ENCODE data around the gene CBY2. TPM values are rescaled to one million over a fixed set of nuclear protein-coding genes. Genes with fewer than 3 reads are reported as not detected.

Gene CBY2
- total and polyA plus RNA-seq, 2 of the 4 experiments (the other 2 are of a cell fraction) = not detected

GRCh38 chr13:45654633-45655349 lies 47.3 kb upstream of the CBY2 start:
- H3K79me1 ChIP-seq (ENCODE audit: low read depth in 1 of 2, low read length in 2 of 2) = no peaks in the 10 kb centered on the region
- TF ChIP-seq POLR2A (IDR thresholded peaks at IDR 0.05; ENCODE audit: low read depth, low read length) = no peak
- TF ChIP-seq RCOR1 (IDR thresholded peaks at IDR 0.05; ENCODE audit: insufficient replicate concordance, low read length) = no peak
- no peak for TF ChIP-seq SMC3 (IDR thresholded peaks at IDR 0.05; ENCODE audit: low read depth, low read length)
- TF ChIP-seq CEBPB (IDR thresholded peaks at IDR 0.05; ENCODE audit: low read depth, low read length) = no peak
- TF ChIP-seq MAFK (IDR thresholded peaks at IDR 0.05; ENCODE audit: low read depth, low read length) = no peak
- TF ChIP-seq CHD1 (IDR thresholded peaks at IDR 0.05; ENCODE audit: low read depth, low read length) = no peak
- TF ChIP-seq RAD21 (IDR thresholded peaks at IDR 0.05; ENCODE audit: low read length) = no peak
- no peak for TF ChIP-seq MXI1 (IDR thresholded peaks at IDR 0.05; ENCODE audit: borderline replicate concordance, low read depth, low read length)
- TF ChIP-seq FOS (IDR thresholded peaks at IDR 0.05; ENCODE audit: low read depth, low read length) = no peak
- TF ChIP-seq ELK1 (IDR thresholded peaks at IDR 0.05; ENCODE audit: borderline replicate concordance, low read depth, low read length) = no peak
- no peak for TF ChIP-seq CTCF (conservative IDR thresholded peaks at IDR 0.05; ENCODE audit: low read depth, low read length)
- TF ChIP-seq MAZ (IDR thresholded peaks at IDR 0.05; ENCODE audit: borderline replicate concordance, low read depth, low read length) = no peak
- TF ChIP-seq RFX5 (IDR thresholded peaks at IDR 0.05; ENCODE audit: low read depth, low read length) = no peak
- no peak for TF ChIP-seq NFE2L2 (IDR thresholded peaks at IDR 0.05; ENCODE audit: low read depth, low read length)
- no peak for TF ChIP-seq BHLHE40 (IDR thresholded peaks at IDR 0.05; ENCODE audit: low read depth, low read length)
- TF ChIP-seq USF2 (IDR thresholded peaks at IDR 0.05; ENCODE audit: low read depth, low read length) = no peak
- no peaks in the 10 kb centered on the region for H3K36me3 ChIP-seq (ENCODE audit: control insufficient read depth, insufficient read depth, low read length)
- no peak overlapping the region for H2AK5ac ChIP-seq (ENCODE audit: low read depth, low read length)
- H3K9me1 ChIP-seq (ENCODE audit: insufficient read depth, low read length) = no peaks in the 10 kb centered on the region
- no TSS peak for BruUV-seq (replicated peaks)
- H4K20me1 ChIP-seq (ENCODE audit: insufficient read depth, low read length) = no peaks in the 10 kb centered on the region
- H3K23ac ChIP-seq (ENCODE audit: low read depth, low read length) = no peak overlapping the region
- DNase-seq (no peak), ATAC-seq (ENCODE audit: low read depth) (no peak)
- H3K4ac ChIP-seq (ENCODE audit: low read depth, low read length) = no peak overlapping the region
- dilution Hi-C loops (cut with HindIII; ENCODE audit: low sequenced_read_pairs, unreplicated experiment) (no loop called here), in situ Hi-C loops (cut with MboI; ENCODE audit: low sequenced_read_pairs) (no loop called here), intact Hi-C loops (cut with micrococcal nuclease) (no loop called here)
- no peak overlapping the region for H3K4me3 ChIP-seq (ENCODE audit: insufficient read depth, low read depth, low read length)
- H3K4me1 ChIP-seq (ENCODE audit: control insufficient read depth, insufficient read depth, low read length) = no peaks in the 10 kb centered on the region
- no peaks in the 10 kb centered on the region for H3K9me3 ChIP-seq (ENCODE audit: control insufficient read depth, insufficient read depth, low read length)
- no peak overlapping the region for H2BK15ac ChIP-seq (ENCODE audit: low read depth, low read length)
- H3K18ac ChIP-seq (ENCODE audit: low read depth, low read length) = no peak overlapping the region
- ChIA-PET POLR2A (ENCODE audit: unreplicated experiment) (no interaction called here), CTCF (no interaction called here)
- H3K27ac ChIP-seq (ENCODE audit: insufficient read depth, low read length) = no peak overlapping the region
- no peak overlapping the region for H2BK5ac ChIP-seq (ENCODE audit: low read depth, low read length, poor library complexity, severe bottlenecking)
- H2BK120ac ChIP-seq (ENCODE audit: low read depth, low read length) = no peak overlapping the region
- no peak overlapping the region for H4K5ac ChIP-seq (ENCODE audit: low read depth, low read length)
- no peak overlapping the region for H4K91ac ChIP-seq (ENCODE audit: insufficient read depth, low read depth, low read length)
- no peak overlapping the region for H3K14ac ChIP-seq (replicated peaks; ENCODE audit: low read depth, low read length)
- H2BK20ac ChIP-seq (ENCODE audit: low read depth, low read length) = no peak overlapping the region
- no peak overlapping the region for H2AFZ ChIP-seq (replicated peaks; ENCODE audit: low read length, poor library complexity)
- no peak overlapping the region for H2AK9ac ChIP-seq (replicated peaks; ENCODE audit: low read depth, low read length, poor library complexity)
- no peak overlapping the region for H3K4me2 ChIP-seq (ENCODE audit: low read depth, low read length)
- WGBS, 2 experiments (ENCODE audit: extremely low coverage in 2 of 2, insufficient read length in 1 of 2) = 50% methylated on average over 1 of the region's 5 CpGs; no CpG with 5 or more reads in 1 of the 2 experiments
- H3K27me3 ChIP-seq (ENCODE audit: control insufficient read depth, insufficient read depth, low read length) = no peaks in the 10 kb centered on the region
- no peak overlapping the region for H3K9ac ChIP-seq (ENCODE audit: low read depth, low read length)
- no peak overlapping the region for H3K56ac ChIP-seq (ENCODE audit: extremely low read depth, insufficient read depth, low read length)
- no peak overlapping the region for H4K8ac ChIP-seq (ENCODE audit: low read depth in 2 of 2, low read length in 2 of 2)

Measured in IMR-90 (cell line).